ENCODE measurements around the gene ATP9B.

Gene ATP9B

GRCh38 chr18:79386547-79386946 is 317.4 kb downstream of the ATP9B start:
- H3K27me3 ChIP-seq (replicated peaks; ENCODE audit: control insufficient read depth, insufficient read depth, low read length): no peaks in the 10 kb centered on the region
- H3K4me3 ChIP-seq (replicated peaks; ENCODE audit: low read depth, low read length): no peak overlapping the region
- no peak for DNase-seq (ENCODE audit: extremely low read depth, insufficient read length)
- TF ChIP-seq CTCF (IDR thresholded peaks at IDR 0.05; ENCODE audit: insufficient read depth, low read length, poor library complexity, severe bottlenecking): no peak
- H3K36me3 ChIP-seq (ENCODE audit: control insufficient read depth, insufficient read depth, low read length): no peaks in the 10 kb centered on the region

- DNase-seq (ENCODE audit: extremely low read depth, insufficient read length): no peak
- H3K27me3 ChIP-seq (replicated peaks; ENCODE audit: control insufficient read depth, insufficient read depth, low read length): no peaks in the 10 kb centered on the region
- TF ChIP-seq CTCF (IDR thresholded peaks at IDR 0.05; ENCODE audit: insufficient read depth, low read length, poor library complexity, severe bottlenecking): no peak
- no peak overlapping the region for H3K4me3 ChIP-seq (replicated peaks; ENCODE audit: low read depth, low read length)
- H3K36me3 ChIP-seq (ENCODE audit: control insufficient read depth, insufficient read depth, low read length): no peaks in the 10 kb centered on the region
Measured at GRCh38 chr18:79387214-79387613, 318.0 kb downstream of the ATP9B start.

GRCh38 chr18:79387615-79388014 is 318.4 kb downstream of the ATP9B start:
- TF ChIP-seq CTCF (IDR thresholded peaks at IDR 0.05; ENCODE audit: insufficient read depth, low read length, poor library complexity, severe bottlenecking): no peak
- Histone ChIP-seq H3K27me3 (replicated peaks; ENCODE audit: control insufficient read depth, insufficient read depth, low read length) (no peaks in the 10 kb centered on the region), H3K36me3 (ENCODE audit: control insufficient read depth, insufficient read depth, low read length) (no peaks in the 10 kb centered on the region), H3K4me3 (replicated peaks; ENCODE audit: low read depth, low read length) (no peak overlapping the region)
- DNase-seq (ENCODE audit: extremely low read depth, insufficient read length): no peak

- H3K27me3 ChIP-seq (replicated peaks; ENCODE audit: control insufficient read depth, insufficient read depth, low read length): no peaks in the 10 kb centered on the region
- H3K36me3 ChIP-seq (ENCODE audit: control insufficient read depth, insufficient read depth, low read length): no peaks in the 10 kb centered on the region
- no peak for DNase-seq (ENCODE audit: extremely low read depth, insufficient read length)
- H3K4me3 ChIP-seq (replicated peaks; ENCODE audit: low read depth, low read length): no peak overlapping the region
- no peak for TF ChIP-seq CTCF (IDR thresholded peaks at IDR 0.05; ENCODE audit: insufficient read depth, low read length, poor library complexity, severe bottlenecking)
Measured at GRCh38 chr18:79388043-79388442, 318.8 kb downstream of the ATP9B start.

- H3K27me3 ChIP-seq (replicated peaks; ENCODE audit: control insufficient read depth, insufficient read depth, low read length): no peaks in the 10 kb centered on the region; the same call in 1 of the 2 replicates
- DNase-seq (ENCODE audit: extremely low read depth, insufficient read length): no peak
- no peak for TF ChIP-seq CTCF (IDR thresholded peaks at IDR 0.05; ENCODE audit: insufficient read depth, low read length, poor library complexity, severe bottlenecking)
- H3K36me3 ChIP-seq (ENCODE audit: control insufficient read depth, insufficient read depth, low read length): no peaks in the 10 kb centered on the region
- H3K4me3 ChIP-seq (replicated peaks; ENCODE audit: low read depth, low read length): no peak overlapping the region
Measured at GRCh38 chr18:79389689-79390088, 320.5 kb downstream of the ATP9B start.

GRCh38 chr18:79392226-79392625 is 323.0 kb downstream of the ATP9B start:
- no peak for DNase-seq (ENCODE audit: extremely low read depth, insufficient read length)
- H3K36me3 ChIP-seq (ENCODE audit: control insufficient read depth, insufficient read depth, low read length): no peaks in the 10 kb centered on the region
- H3K4me3 ChIP-seq (replicated peaks; ENCODE audit: low read depth, low read length): no peak overlapping the region
- TF ChIP-seq CTCF (IDR thresholded peaks at IDR 0.05; ENCODE audit: insufficient read depth, low read length, poor library complexity, severe bottlenecking): no peak
- H3K27me3 ChIP-seq (replicated peaks; ENCODE audit: control insufficient read depth, insufficient read depth, low read length): no peaks in the 10 kb centered on the region; the same call in 1 of the 2 replicates

All from GM06990 (cell line).